ENCODE results near the gene RNU6-1.

Gene RNU6-1

GRCh38 chr15:67820122-67820991 is 19.5 kb downstream of the RNU6-1 start:
- DNase-seq = no peak

GRCh38 chr15:67819636-67820035 is 20.2 kb downstream of the RNU6-1 start:
- no peak for DNase-seq

GRCh38 chr15:67818464-67818863 is 21.4 kb downstream of the RNU6-1 start:
- no peak for DNase-seq

- no peak for DNase-seq
Observed at GRCh38 chr15:67816668-67817067, 23.2 kb downstream of the RNU6-1 start.

- no peak for DNase-seq
Observed at GRCh38 chr15:67815036-67815592, 24.7 kb downstream of the RNU6-1 start.

GRCh38 chr15:67813104-67813634 is 26.7 kb downstream of the RNU6-1 start:
- DNase-seq = no peak

- DNase-seq = no peak
Observed at GRCh38 chr15:67812241-67812644, 27.6 kb downstream of the RNU6-1 start.

GRCh38 chr15:67809866-67810265 is 30.0 kb downstream of the RNU6-1 start:
- no peak for DNase-seq

- DNase-seq = no peak
Observed at GRCh38 chr15:67809441-67809840, 30.4 kb downstream of the RNU6-1 start.

GRCh38 chr15:67808821-67809220 is 31.0 kb downstream of the RNU6-1 start:
- DNase-seq = no peak

GRCh38 chr15:67807836-67808235 is 32.0 kb downstream of the RNU6-1 start:
- DNase-seq = no peak

- DNase-seq = no peak
Observed at GRCh38 chr15:67807141-67807540, 32.7 kb downstream of the RNU6-1 start.

- no peak for DNase-seq
Observed at GRCh38 chr15:67806536-67806935, 33.3 kb downstream of the RNU6-1 start.

GRCh38 chr15:67805666-67806516 is 34.0 kb downstream of the RNU6-1 start:
- DNase-seq = no peak

- DNase-seq = no peak
Observed at GRCh38 chr15:67805008-67805665, 34.7 kb downstream of the RNU6-1 start.

- no peak for DNase-seq
Observed at GRCh38 chr15:67803996-67804843, 35.6 kb downstream of the RNU6-1 start.

- no peak for DNase-seq
Observed at GRCh38 chr15:67803299-67803698, 36.5 kb downstream of the RNU6-1 start.

GRCh38 chr15:67801926-67802914 is 37.6 kb downstream of the RNU6-1 start:
- DNase-seq = no peak

- no peak for DNase-seq
Observed at GRCh38 chr15:67801142-67801541, 38.7 kb downstream of the RNU6-1 start.

GRCh38 chr15:67799801-67800205 is 40.0 kb downstream of the RNU6-1 start:
- no peak for DNase-seq
